ENCODE data around the gene C14orf180.

Gene C14orf180

GRCh38 chr14:104589338-104590195 lies 10.0 kb downstream of the C14orf180 start:
- no peaks in the 10 kb centered on the region for H3K9me3 Mint-ChIP-seq (ENCODE audit: low read depth)
- H3K4me3 Mint-ChIP-seq, result no peak overlapping the region
- H3K4me1 Mint-ChIP-seq (ENCODE audit: low read depth), result no peaks in the 10 kb centered on the region
- no peak overlapping the region for H3K27ac Mint-ChIP-seq
- H3K27me3 Mint-ChIP-seq, result peaks cover 4% of the 10 kb centered on the region
- H3K36me3 Mint-ChIP-seq, result no peaks in the 10 kb centered on the region

GRCh38 chr14:104590240-104590965 lies 10.8 kb downstream of the C14orf180 start:
- Mint-ChIP-seq H3K27me3 (peaks cover 4% of the 10 kb centered on the region), H3K4me1 (ENCODE audit: low read depth) (no peaks in the 10 kb centered on the region), H3K27ac (no peak overlapping the region), H3K9me3 (ENCODE audit: low read depth) (no peaks in the 10 kb centered on the region), H3K36me3 (no peaks in the 10 kb centered on the region), H3K4me3 (no peak overlapping the region)

GRCh38 chr14:104591031-104591430 lies 11.5 kb downstream of the C14orf180 start:
- no peaks in the 10 kb centered on the region for H3K4me1 Mint-ChIP-seq (ENCODE audit: low read depth)
- H3K4me3 Mint-ChIP-seq, result no peak overlapping the region
- H3K27me3 Mint-ChIP-seq, result peaks cover 4% of the 10 kb centered on the region
- no peak overlapping the region for H3K27ac Mint-ChIP-seq
- H3K9me3 Mint-ChIP-seq (ENCODE audit: low read depth), result no peaks in the 10 kb centered on the region
- H3K36me3 Mint-ChIP-seq, result no peaks in the 10 kb centered on the region

- H3K9me3 Mint-ChIP-seq (ENCODE audit: low read depth), result no peaks in the 10 kb centered on the region
- no peak overlapping the region for H3K27ac Mint-ChIP-seq
- no peaks in the 10 kb centered on the region for H3K36me3 Mint-ChIP-seq
- no peaks in the 10 kb centered on the region for H3K4me1 Mint-ChIP-seq (ENCODE audit: low read depth)
- H3K27me3 Mint-ChIP-seq, result peaks cover 4% of the 10 kb centered on the region
- no peak overlapping the region for H3K4me3 Mint-ChIP-seq
These were observed 12.1 kb downstream of the C14orf180 start for GRCh38 chr14:104591506-104592291.

GRCh38 chr14:104592292-104592672 lies 12.7 kb downstream of the C14orf180 start:
- Mint-ChIP-seq H3K27me3 (peaks cover 4% of the 10 kb centered on the region), H3K4me3 (no peak overlapping the region), H3K27ac (no peak overlapping the region), H3K36me3 (no peaks in the 10 kb centered on the region), H3K9me3 (ENCODE audit: low read depth) (no peaks in the 10 kb centered on the region), H3K4me1 (ENCODE audit: low read depth) (no peaks in the 10 kb centered on the region)

GRCh38 chr14:104592785-104593184 lies 13.2 kb downstream of the C14orf180 start:
- Mint-ChIP-seq H3K36me3 (no peaks in the 10 kb centered on the region), H3K27me3 (peaks cover 4% of the 10 kb centered on the region), H3K9me3 (ENCODE audit: low read depth) (no peaks in the 10 kb centered on the region), H3K27ac (no peak overlapping the region), H3K4me1 (ENCODE audit: low read depth) (no peaks in the 10 kb centered on the region), H3K4me3 (no peak overlapping the region)

- H3K27ac Mint-ChIP-seq, result no peak overlapping the region
- H3K9me3 Mint-ChIP-seq (ENCODE audit: low read depth), result no peaks in the 10 kb centered on the region
- no peaks in the 10 kb centered on the region for H3K36me3 Mint-ChIP-seq
- H3K4me1 Mint-ChIP-seq (ENCODE audit: low read depth), result no peaks in the 10 kb centered on the region
- no peak overlapping the region for H3K4me3 Mint-ChIP-seq
- H3K27me3 Mint-ChIP-seq, result peaks cover 4% of the 10 kb centered on the region
These were observed 13.7 kb downstream of the C14orf180 start for GRCh38 chr14:104593241-104593701.

GRCh38 chr14:104593710-104594136 lies 14.2 kb downstream of the C14orf180 start:
- Mint-ChIP-seq H3K9me3 (ENCODE audit: low read depth) (no peaks in the 10 kb centered on the region), H3K4me1 (ENCODE audit: low read depth) (no peaks in the 10 kb centered on the region), H3K4me3 (no peak overlapping the region), H3K27ac (no peak overlapping the region), H3K36me3 (no peaks in the 10 kb centered on the region), H3K27me3 (peaks cover 5% of the 10 kb centered on the region)

- H3K4me1 Mint-ChIP-seq (ENCODE audit: low read depth), result no peaks in the 10 kb centered on the region
- H3K4me3 Mint-ChIP-seq, result no peak overlapping the region
- no peak overlapping the region for H3K27ac Mint-ChIP-seq
- H3K27me3 Mint-ChIP-seq, result peaks cover 5% of the 10 kb centered on the region
- H3K9me3 Mint-ChIP-seq (ENCODE audit: low read depth), result no peaks in the 10 kb centered on the region
- H3K36me3 Mint-ChIP-seq, result no peaks in the 10 kb centered on the region
These were observed 14.9 kb downstream of the C14orf180 start for GRCh38 chr14:104594310-104595046.

- no peak overlapping the region for H3K27ac Mint-ChIP-seq
- peaks cover 8% of the 10 kb centered on the region for H3K27me3 Mint-ChIP-seq
- H3K4me1 Mint-ChIP-seq (ENCODE audit: low read depth), result no peaks in the 10 kb centered on the region
- H3K4me3 Mint-ChIP-seq, result no peak overlapping the region
- no peaks in the 10 kb centered on the region for H3K36me3 Mint-ChIP-seq
- no peaks in the 10 kb centered on the region for H3K9me3 Mint-ChIP-seq (ENCODE audit: low read depth)
These were observed 15.6 kb downstream of the C14orf180 start for GRCh38 chr14:104595116-104595675.

- H3K4me3 Mint-ChIP-seq, result no peak overlapping the region
- H3K4me1 Mint-ChIP-seq (ENCODE audit: low read depth), result no peaks in the 10 kb centered on the region
- H3K27ac Mint-ChIP-seq, result no peak overlapping the region
- no peaks in the 10 kb centered on the region for H3K36me3 Mint-ChIP-seq
- H3K27me3 Mint-ChIP-seq, result peaks cover 12% of the 10 kb centered on the region
- no peaks in the 10 kb centered on the region for H3K9me3 Mint-ChIP-seq (ENCODE audit: low read depth)
These were observed 16.4 kb downstream of the C14orf180 start for GRCh38 chr14:104595911-104596450.

GRCh38 chr14:104596451-104596918 lies 16.9 kb downstream of the C14orf180 start:
- Mint-ChIP-seq H3K27me3 (peaks cover 12% of the 10 kb centered on the region), H3K4me1 (ENCODE audit: low read depth) (no peaks in the 10 kb centered on the region), H3K4me3 (no peak overlapping the region), H3K9me3 (ENCODE audit: low read depth) (no peaks in the 10 kb centered on the region), H3K36me3 (no peaks in the 10 kb centered on the region), H3K27ac (no peak overlapping the region)

- peaks cover 12% of the 10 kb centered on the region for H3K27me3 Mint-ChIP-seq
- no peaks in the 10 kb centered on the region for H3K36me3 Mint-ChIP-seq
These were observed 17.4 kb downstream of the C14orf180 start for GRCh38 chr14:104596927-104597351.

GRCh38 chr14:104597576-104597975 lies 18.0 kb downstream of the C14orf180 start:
- peaks cover 8% of the 10 kb centered on the region for H3K27me3 Mint-ChIP-seq
- no peaks in the 10 kb centered on the region for H3K4me1 Mint-ChIP-seq (ENCODE audit: low read depth)
- H3K36me3 Mint-ChIP-seq, result no peaks in the 10 kb centered on the region
- no peak overlapping the region for H3K27ac Mint-ChIP-seq
- no peak overlapping the region for H3K4me3 Mint-ChIP-seq
- no peaks in the 10 kb centered on the region for H3K9me3 Mint-ChIP-seq (ENCODE audit: low read depth)

More at GRCh38 chr14:104596927-104597351, 17.4 kb downstream of the C14orf180 start:
- H3K27ac Mint-ChIP-seq, result no peak overlapping the region
- no peaks in the 10 kb centered on the region for H3K9me3 Mint-ChIP-seq (ENCODE audit: low read depth)
- no peak overlapping the region for H3K4me3 Mint-ChIP-seq
- no peaks in the 10 kb centered on the region for H3K4me1 Mint-ChIP-seq (ENCODE audit: low read depth)

All from activated naive CD8-positive, alpha-beta T cell (primary cell).